GM19397 (cell line): ENCODE measurements around the gene FAM47A.

Source experiments
- ATAC-seq: cut with Tn5 transposase; IDR thresholded peaks from one replicate; pipeline ENCODE4 v1.9.1; 2021; ENCODE audit warnings: mild to moderate bottlenecking, moderate library complexity; ENCODE audit not compliant: unreplicated experiment

The FAM47A gene

DNA sequence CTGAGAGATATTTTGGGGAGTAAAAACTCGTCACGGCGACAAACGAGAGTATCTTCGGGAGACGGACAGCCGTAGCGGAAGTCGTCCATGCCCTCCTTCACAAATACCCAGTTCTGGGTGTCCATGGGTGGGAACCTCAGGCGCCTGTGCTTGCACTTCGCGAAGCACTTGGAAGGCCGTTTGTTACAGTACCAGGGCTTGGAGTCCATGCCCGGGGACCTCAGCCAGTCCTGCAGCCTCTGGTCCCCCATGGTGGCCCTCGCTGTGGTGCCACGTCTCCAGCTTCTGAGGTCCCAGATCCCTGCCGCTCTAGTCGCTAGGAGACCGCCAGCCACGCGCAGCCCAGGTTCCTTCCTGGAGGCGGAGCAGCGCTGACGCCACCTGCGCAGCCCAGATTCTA, at the start of gene FAM47A:
FAM47A (minus strand) TSS at position 287 of the 400 bp plus-strand sequence; CDS start at position 251, 36 bp downstream.
- no peak for ATAC-seq

DNA sequence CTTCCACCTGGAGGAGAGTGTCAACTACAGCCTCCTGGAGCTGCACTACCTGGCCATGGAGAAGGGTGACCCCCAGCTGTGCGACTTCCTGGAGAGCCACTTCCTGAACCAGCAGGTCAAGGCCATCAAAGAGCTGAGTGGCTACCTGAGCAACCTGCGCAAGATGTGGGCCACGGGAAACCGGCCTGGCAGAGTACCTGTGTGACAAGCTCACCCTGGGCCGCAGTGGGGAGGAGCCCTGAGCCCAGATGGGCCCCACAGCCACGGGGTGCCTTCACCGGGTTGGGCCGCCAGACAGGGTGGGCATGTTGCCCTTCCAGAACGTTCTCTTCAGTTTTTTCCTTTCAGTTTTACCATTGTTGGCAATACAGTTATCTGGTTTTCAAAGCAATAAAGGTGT, 15.2 kb upstream of the FAM47A start:
- no peak for ATAC-seq

DNA sequence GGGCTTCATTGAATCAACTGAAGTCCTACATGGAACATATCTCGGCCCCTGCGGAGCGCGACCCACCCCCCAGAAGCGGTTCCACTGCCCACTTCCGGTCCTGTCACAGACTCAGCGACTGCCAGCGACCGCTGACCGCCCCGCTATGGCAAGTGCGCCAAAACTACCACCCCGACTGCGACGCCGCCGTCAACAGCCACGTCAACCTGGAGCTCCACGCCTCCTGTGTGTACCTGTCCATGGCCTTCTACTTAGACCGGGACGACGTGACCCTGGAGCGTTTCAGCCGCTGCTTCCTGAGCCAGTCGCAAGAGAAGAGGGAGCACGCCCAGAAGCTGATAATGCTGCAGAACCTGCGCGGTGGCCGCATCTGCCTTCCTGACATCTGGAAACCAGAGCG, 14.8 kb upstream of the FAM47A start:
- ATAC-seq = no peak

DNA sequence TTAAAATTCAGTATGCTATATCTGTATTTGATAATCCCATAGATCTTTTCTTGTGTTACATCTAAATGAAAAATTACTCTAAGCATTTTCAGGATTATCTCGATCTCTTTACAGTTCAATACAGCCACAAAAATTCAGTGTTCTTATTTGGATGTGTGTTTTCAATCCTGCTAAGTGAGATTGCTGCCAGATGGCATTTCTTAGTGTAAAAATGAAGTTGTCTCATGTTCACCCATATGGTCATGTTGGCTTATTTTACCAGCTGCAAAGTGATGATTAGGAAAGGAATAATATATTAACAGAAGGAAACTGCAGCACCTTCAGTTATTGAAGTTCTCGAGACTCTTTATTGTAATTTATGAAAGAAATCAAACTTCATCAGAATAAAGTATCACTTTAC, 12.1 kb upstream of the FAM47A start:
- no peak for ATAC-seq

DNA sequence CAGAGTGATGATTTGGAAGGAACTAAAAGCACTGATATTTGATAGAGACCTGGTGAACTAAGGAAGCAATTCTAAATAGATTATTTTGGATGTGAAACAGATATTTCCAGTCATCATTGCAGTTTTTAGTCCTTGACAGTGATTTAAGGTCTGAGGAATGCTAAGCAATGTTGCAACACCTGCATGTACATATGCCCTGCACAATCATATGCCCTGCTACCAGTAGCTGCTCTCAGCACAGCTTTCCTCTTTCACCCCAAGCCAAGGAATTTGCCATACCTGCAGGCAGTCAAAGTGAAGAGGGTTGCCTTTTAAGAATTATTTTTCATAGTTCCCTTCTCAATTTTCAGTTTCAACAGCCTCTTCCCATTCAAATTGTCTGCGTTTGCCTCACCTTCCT, 8.7 kb upstream of the FAM47A start:
- ATAC-seq = no peak

DNA sequence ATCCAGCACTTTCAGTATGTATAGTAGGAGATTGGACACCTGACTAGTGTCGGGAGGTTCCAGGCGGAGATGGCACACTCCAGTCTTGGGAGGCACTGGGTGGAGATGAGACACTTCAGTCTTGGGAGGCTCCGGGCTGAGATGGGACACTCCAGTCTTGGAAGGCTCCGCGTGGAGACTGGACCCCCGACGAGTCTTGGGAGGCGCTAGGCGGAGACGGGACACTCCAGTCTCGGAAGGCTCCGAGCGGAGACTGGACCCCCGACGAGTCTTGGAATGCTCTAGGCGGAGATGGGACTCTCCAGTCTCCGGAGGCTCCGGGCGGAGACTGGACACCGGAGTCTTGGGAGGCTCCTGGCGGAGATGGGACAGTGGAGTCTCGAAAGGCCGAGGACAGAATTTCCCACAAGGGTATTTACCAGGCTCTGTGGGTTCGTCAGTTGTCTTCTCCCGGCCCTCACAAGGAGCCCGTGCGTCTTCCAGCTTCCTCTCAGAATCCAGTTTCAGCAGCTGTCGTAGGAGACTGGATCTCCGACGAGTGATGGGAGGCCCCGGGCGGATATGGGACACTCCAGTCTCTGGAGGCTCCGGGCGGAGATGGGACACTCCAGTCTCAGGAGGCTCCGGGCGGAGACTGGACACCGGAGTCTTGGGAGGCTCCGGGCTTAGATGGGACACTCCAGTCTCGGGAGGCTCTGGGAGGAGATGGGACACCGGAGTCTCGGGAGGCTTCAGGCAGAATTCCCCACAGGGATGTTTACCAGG, 952 bp downstream of the FAM47A start:
- no peak for ATAC-seq

DNA sequence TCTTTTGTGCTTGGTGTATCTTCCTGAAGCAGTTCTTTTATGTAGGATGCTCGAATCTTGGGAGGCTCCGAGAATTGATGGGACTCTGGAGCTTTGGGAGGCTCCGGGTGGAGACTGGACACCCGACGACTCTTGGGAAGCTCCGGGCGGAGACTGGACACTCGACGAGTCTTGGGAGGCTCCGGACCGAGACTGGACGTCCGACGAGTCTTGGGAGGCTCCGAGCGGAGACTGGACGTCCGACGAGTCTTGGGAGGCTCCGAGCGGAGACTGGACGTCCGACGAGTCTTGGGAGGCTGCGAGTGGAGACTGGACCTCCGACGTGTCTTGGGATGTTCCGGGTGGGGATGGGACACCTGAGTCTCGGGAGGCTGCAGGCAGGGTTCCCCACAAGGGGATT, 1.6 kb downstream of the FAM47A start:
- no peak for ATAC-seq

DNA sequence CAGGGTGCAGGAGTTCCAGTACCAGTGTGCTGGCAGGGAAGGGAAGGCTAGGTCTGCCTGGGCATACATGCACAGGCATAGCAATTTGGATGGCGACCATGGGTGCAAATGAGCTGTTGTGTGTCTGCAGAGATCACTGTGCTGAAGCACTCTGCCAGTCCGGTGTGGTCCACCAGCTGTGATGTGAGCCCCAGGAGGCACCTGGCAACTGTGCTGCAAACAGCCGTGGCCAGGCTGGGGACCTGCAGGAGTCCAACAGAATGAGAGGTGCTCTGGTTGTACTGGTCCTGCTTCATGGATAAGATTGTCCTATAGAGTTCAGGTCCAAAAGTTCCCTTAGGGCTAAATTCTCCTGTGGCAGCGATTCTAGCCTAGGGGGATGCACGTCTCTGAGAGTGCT, 6.1 kb downstream of the FAM47A start:
- no peak for ATAC-seq

DNA sequence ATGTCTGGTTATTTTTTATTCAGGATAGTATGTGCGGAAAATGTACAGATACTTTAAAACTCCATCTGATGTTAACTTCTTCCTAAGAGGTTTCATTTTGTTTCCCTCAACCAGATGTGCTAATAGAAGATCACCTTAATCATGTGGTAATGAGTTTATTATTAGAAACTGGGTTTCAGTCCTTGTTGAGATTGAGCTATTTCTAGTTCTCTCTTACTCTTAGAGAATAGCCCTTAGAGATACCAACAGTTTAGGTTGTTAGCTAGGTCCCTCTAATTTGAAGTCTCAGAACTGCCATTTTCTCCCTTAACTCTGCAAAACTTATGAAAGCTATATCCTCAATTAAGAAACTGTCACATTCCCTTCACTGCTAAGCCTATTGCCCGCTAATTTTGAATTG, 13.0 kb downstream of the FAM47A start:
- ATAC-seq = no peak

DNA sequence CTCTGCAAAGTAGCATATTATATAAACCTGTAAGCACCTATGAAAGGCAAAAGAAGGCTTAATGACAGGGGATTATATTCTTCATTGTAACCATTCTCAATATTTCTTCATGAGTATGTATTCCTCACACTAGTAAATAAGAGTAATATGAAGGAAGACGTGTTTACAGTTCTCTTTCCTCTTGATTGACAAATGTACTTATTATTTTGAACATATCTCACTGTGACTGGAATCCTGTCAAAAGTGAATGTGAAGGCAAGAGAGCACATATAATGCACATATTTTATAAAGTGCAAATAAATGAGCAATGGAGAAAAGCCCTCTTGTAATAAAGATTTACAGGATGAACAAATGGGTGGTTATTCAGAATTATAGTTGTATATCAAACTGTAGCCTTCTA, 19.7 kb downstream of the FAM47A start:
- ATAC-seq = no peak
